ENCODE data around the gene GLYATL1.
"Not testable (repeated sequence)": the region's sequence is repeated elsewhere in the genome, so short reads cannot be mapped to it uniquely, and the experiment has no call there.

The GLYATL1 gene

GRCh38 chr11:58998480-58999290 is 59.4 kb downstream of the GLYATL1 start:
- DNase-seq (ENCODE audit: low read depth in 2 of 2) = no peak

- no peak for DNase-seq (ENCODE audit: low read depth in 2 of 2)
Measured at GRCh38 chr11:58999291-58999680, 60.0 kb downstream of the GLYATL1 start.

GRCh38 chr11:59000003-59000402 is 60.7 kb downstream of the GLYATL1 start:
- no peak for DNase-seq (ENCODE audit: low read depth in 2 of 2)

GRCh38 chr11:59002006-59002405 is 62.7 kb downstream of the GLYATL1 start:
- DNase-seq (ENCODE audit: low read depth in 2 of 2) = not testable (repeated sequence)

All from stimulated activated CD4-positive, alpha-beta T cell treated with anti-CD3 and anti-CD28 coated beads, Interleukin-1b, Interleukin-23, amount 100 ng/mL, for 4 hours (primary cell).